ENCODE measurements around the gene ATP5ME.
"Not testable (repeated sequence)": the region's sequence is repeated elsewhere in the genome, so short reads cannot be mapped to it uniquely, and the experiment has no call there.

Gene ATP5ME

GRCh38 chr4:654503-654845 lies 19.6 kb downstream of the ATP5ME start:
- DNase-seq (ENCODE audit: low spot score): no peak

GRCh38 chr4:653831-654502 lies 20.1 kb downstream of the ATP5ME start:
- no peak for DNase-seq (ENCODE audit: low spot score)

GRCh38 chr4:653080-653821 lies 20.8 kb downstream of the ATP5ME start:
- DNase-seq (ENCODE audit: low spot score): no peak

- no peak for DNase-seq (ENCODE audit: low spot score)
These were observed 22.0 kb downstream of the ATP5ME start for GRCh38 chr4:651884-652642.

DNA sequence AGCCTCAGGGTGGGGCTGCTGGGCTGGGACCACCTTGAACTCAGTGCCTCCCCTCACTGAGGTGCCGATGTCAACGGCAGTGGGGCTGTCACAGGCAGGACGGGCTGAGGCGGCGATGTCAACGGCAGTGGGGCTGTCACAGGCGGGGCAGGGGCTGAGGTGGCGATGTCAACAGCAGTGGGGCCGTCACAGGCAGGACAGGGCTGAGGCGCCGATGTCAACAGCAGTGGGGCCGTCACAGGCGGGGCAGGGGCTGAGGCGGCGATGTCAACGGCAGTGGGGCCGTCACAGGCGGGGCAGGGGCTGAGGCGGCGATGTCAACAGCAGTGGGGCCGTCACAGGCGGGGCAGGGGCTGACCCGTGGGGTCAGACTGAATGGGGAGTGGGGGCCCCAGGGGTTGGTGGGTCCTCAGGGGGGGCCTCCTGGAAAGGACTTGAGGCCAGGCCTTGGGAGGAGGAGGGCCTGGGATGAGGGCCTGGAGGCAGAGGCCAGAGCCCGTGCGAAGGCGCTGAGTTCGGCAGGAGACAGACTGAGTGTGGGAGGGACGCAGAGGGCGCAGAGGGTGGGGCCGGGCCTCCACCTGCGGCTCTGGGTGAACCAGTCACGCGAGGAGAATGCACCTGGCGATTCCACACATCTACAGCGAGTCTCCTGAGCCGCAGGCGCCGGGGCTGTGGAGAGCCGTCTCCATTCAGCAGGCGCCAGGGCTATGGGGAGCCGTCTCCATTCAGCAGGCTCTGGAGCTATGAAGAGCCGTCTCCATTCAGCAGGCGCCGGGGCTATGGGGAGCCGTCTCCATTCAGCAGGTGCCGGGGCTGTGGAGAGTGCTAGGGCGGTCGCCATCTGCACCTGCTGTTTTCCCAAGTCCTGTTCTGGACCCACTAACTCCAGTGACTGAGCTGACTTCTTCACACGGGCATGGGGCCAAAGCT lies 22.9 kb downstream of the ATP5ME start:
- DNase-seq (ENCODE audit: low spot score): no peak

GRCh38 chr4:650461-650860 lies 23.6 kb downstream of the ATP5ME start:
- no peak for DNase-seq (ENCODE audit: low spot score)

- DNase-seq (ENCODE audit: low spot score): no peak
These were observed 24.2 kb downstream of the ATP5ME start for GRCh38 chr4:649751-650310.

GRCh38 chr4:649293-649625 lies 24.8 kb downstream of the ATP5ME start:
- no peak for DNase-seq (ENCODE audit: low spot score)

DNA sequence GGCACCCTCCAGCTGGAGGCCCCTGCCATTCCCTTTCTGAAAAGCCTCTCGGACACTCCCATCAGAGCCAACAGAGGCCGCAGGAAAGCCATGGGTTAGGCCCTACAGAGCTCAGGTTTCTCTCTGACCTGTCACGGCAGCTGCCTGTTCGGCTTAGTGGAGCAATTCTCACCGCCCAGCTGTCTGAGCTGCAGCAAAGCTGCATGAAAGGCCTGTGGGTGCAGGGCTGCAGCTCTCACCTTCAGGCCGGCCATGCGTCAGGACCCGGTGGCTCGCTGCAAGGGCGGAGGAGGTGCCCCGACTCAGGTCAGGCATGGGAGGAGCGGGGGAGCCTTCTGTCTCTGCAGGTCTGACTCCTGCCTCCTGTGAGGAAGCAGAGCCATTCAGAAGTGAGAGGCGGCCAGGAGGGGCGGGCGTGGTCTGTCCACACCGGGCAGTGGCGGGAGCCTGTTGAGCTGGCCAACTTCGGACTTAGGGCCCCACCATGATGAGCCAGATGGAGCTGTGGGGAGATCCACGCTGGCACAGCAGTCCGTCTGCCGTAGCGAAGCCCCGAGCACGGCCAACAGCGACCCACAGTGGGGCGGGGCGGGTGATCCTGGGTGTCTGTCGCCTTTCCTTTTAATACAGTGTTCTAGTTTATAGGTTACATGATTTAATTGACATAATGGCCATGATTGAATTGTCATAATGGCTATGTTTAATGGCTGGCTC lies 25.3 kb downstream of the ATP5ME start:
- no peak for DNase-seq (ENCODE audit: low spot score)

- DNase-seq (ENCODE audit: low spot score): no peak
These were observed 26.6 kb downstream of the ATP5ME start for GRCh38 chr4:647481-647880.

- DNase-seq (ENCODE audit: low spot score): no peak
These were observed 27.6 kb downstream of the ATP5ME start for GRCh38 chr4:646460-646859.

GRCh38 chr4:642366-642765 lies 31.7 kb downstream of the ATP5ME start:
- not testable (repeated sequence) for DNase-seq (ENCODE audit: low spot score)

DNA sequence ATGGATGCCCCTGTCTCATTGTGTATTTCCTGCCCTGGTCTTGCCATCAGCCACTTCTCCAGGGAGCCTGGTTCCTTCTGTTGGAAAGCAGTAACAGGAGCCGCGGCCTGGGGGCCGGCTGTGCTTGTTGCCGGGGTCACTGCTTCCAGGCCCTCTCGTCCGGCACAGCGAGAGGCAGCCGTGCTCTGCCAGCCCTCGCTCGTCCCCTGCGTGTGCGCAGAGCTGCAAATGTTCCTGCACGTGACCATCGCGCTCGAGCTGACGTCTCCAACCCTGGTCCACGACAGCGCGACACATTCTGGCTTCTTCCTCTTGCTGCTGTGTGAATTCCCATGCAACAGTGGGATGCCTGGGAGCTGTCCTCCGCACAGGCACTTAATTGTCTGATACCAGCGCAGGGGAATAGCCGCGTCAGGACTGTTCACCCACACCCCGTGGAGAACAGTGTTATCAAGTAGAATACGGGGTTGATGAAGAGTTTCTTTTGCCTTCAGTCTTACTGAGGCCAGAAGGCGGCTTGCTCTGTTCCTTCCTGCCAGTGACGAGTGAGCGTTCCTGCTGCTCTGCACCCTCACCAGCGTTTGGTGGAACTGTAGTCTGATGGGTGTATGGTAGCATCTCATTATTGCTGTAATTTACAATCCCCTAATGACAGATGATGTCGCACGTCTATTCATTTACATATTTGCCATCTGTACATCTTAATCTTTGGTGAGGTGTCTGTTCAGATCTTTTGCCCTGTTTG lies 36.4 kb downstream of the ATP5ME start:
- DNase-seq (ENCODE audit: low spot score): no peak

DNA sequence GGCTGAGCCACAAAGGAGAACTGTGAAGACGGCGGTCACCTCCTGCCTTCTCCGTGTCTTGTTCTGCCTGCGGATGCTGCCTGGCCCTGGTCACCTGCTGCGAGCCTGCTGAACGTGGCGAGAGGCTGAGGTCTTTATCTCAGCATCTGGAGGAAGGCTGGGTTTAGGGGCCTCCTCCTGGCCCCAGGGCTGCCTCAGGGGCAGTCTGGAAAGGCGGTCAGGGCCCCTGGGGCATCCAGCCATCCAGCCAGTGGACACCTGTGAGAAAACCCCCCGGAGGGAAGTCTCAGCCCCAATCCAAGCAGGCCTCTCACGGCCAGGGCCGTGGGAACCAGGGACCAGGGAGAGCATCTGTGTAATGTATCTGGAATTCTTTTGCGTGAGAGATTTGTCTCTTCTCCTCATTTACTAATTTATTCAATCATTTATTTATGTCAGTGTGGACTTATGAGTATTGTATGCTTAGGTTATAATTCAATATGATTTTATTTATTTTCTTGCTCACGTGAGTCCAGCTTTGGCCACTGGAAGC lies 37.4 kb downstream of the ATP5ME start:
- DNase-seq (ENCODE audit: low spot score): no peak

DNA sequence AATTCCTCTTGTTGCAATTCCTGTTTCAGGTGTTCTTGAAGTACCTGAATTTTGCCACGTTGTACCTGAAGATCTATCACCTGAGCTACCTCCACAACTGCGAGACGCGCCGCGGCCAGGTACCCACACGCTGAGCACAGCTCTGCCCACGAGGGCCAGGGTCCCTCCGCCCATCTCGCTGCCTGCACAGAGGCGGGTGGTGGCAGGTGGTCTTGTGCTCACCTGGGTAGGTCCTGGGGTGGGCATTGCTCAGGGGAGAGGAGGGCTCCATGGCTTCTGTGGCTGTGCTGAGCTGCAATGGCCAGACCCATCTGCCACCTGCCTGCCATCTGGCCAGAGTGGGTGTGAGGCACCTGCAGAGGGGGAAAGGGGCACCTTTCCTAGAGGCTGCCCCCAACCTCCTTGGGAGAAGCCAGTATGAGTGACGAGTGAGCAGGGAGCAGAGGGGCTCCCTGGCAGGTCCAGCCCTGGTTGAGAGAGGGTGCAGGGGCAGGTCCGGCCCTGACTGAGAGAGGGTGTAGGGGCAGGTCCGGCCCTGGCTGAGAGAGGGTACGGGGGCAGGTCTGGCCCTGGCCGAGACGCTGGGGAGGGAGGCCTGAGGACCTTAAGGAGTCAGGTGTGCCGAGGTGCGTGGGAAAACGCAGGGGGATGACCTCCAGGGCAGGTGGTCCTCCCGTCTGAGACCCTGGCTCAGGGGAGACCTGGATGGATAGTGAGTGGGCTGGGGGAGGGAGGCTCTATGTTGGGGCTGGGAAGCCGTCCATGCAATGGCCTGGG lies 38.0 kb downstream of the ATP5ME start:
- DNase-seq (ENCODE audit: low spot score): no peak

- not testable (repeated sequence) for DNase-seq (ENCODE audit: low spot score)
These were observed 38.8 kb downstream of the ATP5ME start for GRCh38 chr4:635066-635835.

DNA sequence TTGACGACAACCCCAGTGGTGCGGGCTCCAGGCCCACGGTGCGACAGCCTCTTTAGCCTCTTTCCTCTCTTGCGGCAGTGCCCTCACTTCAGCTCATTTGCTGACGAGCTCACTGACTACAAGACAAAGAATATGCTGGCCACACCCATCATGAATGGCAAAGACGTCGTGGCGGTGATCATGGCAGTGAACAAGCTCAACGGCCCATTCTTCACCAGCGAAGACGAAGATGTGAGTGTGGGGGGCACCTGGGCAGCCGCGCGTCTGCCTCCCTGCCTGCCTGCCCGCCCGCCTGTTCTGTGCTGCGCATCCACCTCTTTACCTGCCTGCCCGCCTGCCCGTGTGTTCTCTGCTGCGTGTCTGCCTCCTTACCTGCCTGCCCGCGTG lies 39.5 kb downstream of the ATP5ME start:
- no peak for DNase-seq (ENCODE audit: low spot score)

DNA sequence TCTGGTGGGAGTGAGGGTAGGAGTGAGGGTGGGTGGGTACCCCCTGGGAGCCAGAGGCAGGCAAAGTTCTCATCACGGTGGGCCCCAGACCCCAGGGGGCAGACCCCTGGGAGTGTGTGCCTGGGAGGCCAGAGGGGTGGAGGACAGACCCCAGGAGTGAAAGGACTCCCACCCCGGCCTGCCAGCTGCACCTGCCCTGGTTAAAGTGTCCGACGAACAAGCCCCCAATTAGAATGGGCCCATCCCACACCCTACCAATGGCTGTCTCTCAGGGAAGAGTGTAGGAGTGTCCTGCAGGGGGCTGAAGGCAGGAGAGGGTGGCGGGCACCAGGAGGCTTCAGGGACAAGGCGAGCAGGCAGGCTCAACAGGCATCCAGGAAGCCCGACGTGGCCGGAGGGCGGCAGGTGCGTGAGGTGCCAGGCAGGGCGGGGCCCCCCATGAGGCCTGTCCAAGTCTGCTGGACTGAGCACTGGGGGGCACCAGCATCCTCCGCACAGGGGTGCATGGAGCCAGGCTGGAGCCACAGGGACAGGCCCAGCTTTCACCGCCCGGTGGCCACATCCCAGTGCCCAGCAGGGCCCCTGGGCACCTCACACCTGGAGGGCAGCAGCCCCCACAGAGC lies 40.0 kb downstream of the ATP5ME start:
- DNase-seq (ENCODE audit: low spot score): no peak
